ENCODE results near the gene GABARAP.

GABARAP gene

DNA sequence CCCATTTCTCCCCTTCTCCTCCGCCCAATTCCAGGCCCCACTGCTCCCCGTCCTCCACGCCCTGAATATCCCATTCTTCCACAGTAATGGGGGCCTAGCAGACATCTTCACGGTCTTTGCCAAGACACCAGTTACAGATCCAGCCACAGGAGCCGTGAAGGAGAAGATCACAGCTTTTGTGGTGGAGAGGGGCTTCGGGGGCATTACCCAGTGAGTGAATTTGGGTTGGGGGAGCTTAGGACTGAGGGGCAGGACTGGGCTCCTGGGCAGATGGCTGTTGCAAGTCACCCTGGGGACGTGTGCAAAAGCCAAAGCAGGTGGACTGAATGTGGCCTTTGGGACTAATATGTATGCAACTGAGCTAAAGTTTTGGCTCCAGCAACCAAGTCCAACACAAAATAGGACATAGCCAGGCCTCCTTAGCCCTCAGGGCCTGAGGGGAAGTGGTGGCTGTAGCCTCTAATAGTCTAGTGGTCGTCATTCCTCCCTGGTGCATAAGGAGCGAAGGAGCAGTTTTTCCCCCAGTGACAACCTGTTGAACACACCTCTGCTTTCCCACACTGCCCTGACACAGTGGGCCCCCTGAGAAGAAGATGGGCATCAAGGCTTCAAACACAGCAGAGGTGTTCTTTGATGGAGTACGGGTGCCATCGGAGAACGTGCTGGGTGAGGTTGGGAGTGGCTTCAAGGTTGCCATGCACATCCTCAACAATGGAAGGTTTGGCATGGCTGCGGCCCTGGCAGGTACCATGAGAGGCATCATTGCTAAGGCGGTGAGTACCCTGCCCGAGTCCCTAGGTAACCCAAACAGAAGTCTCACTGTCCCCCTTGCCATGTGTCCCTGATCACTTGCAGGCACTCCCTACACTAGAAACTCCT, 19.9 kb downstream of the GABARAP start:
- DNase-seq (ENCODE audit: low read depth in 2 of 2), result no peak

DNA sequence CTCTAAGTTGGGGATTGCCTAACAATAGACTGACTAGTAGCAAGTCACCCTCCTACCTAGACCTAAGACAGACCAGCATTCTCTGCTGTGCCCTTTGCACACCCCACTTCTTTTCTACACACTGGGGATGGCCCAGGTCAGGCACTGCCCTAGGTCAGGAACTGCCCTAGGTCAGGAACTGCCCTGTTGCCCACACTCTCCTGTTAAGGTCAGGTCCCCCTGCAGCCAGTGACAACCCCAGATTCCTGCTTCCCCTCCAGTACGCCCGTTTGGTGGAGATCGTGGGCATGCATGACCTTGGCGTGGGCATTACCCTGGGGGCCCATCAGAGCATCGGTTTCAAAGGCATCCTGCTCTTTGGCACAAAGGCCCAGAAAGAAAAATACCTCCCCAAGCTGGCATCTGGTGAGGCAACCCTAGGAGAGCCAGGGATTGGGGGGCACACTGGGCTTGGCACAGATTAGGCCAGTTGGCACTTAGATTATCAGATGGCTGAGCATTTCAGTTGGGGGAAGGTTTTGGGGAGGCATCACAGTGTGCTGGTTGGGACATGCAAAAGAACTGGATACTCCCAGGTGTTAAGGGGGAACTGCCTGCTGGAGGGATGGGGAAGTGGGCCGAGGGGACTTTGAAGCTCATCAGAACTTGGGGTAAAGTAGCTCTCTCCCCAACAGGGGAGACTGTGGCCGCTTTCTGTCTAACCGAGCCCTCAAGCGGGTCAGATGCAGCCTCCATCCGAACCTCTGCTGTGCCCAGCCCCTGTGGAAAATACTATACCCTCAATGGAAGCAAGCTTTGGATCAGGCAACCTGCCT, 20.8 kb downstream of the GABARAP start:
- DNase-seq (ENCODE audit: low read depth in 2 of 2), result no peak

DNA sequence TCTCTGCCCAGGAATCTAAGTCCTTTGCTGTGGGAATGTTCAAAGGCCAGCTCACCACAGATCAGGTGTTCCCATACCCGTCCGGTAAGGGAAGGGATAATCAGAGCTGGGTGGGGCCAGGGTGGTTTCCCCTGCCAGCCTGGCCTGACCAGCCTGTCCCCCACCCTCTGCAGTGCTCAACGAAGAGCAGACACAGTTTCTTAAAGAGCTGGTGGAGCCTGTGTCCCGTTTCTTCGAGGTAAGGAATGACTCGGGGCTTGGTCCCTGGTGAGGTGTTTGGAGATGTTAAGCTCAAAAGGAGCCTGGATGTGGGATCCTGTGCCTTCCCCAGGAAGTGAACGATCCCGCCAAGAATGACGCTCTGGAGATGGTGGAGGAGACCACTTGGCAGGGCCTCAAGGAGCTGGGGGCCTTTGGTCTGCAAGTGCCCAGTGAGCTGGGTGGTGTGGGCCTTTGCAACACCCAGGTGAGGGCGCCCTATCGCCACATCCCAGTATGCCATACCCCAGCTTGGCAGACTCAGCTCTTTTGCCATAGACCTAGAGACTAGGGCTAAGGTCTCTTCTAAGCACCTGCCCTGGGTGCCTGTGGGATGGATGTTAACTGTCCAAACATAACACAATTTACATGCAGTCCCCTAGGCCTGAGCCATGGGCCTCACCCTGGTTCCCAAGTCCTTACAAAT, 21.5 kb downstream of the GABARAP start:
- no peak for DNase-seq (ENCODE audit: low read depth in 2 of 2)

DNA sequence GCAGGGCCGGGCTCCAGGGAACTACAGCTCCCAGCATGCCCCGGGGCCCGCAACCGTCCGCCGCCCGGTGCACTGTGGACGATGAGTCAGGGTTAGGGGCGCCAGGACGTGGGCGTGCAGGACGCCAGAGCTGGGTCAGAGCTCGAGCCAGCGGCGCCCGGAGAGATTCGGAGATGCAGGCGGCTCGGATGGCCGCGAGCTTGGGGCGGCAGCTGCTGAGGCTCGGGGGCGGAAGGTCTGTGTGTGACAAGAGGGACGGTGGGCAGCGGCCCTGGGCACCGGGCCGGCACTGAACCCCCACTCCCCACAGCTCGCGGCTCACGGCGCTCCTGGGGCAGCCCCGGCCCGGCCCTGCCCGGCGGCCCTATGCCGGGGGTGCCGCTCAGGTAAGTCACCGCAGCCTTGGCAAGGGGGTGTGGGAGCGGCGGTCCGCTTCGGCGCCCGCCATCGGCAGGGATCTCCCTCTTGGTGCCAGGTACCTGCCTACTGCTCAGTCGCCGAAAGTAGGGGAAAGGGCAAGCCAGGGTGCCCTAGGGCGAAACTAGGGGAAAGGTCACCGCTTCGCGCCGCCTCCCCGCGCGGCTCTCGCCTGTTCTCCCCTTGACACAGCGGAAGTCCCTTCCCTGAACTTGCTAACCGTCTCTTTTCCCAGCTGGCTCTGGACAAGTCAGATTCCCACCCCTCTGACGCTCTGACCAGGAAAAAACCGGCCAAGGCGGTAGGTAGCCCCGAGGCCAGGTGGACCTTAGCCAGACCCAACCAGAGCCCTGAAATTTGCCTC, 22.2 kb downstream of the GABARAP start, which contains the start of the genes ACADVL and DLG4:
Gene ACADVL, plus strand, starts transcription at position 127 of the 781 bp plus-strand sequence. Its CDS starts 47 bp downstream, at position 174.
Gene DLG4, minus strand, starts transcription at position 25 of the 781 bp plus-strand sequence.
- peak; percentile 69 to 79 for DNase-seq (ENCODE audit: low read depth in 2 of 2)

DNA sequence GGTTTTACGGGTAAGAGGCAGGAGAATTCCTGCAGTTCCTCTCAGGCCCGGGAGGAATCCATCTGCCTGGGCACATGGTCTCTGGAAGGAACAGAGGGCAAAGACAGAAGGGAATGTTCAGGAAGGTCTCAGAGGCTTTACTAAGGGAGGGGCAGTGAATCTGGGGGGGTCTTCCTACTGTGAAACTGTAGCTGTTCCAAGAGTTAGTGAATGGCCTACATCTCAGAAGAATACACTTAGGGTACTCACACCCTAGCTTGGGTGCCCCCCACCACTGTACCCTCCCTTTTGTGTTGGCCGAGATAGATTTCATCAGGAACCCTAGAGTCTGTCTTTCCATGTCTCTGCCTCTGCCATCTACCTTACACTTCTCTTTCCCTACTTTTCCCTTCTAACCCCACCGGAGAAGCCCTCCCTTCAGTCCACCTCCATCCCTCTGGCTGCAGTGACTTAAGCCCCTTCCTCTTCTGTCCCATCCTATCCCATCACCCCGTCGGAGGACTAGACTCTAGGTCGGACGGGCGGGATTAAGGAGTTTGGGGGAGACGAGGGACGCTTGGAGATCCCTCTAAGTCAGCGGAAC, 22.9 kb downstream of the GABARAP start:
- no peak for DNase-seq (ENCODE audit: low read depth in 2 of 2)

DNA sequence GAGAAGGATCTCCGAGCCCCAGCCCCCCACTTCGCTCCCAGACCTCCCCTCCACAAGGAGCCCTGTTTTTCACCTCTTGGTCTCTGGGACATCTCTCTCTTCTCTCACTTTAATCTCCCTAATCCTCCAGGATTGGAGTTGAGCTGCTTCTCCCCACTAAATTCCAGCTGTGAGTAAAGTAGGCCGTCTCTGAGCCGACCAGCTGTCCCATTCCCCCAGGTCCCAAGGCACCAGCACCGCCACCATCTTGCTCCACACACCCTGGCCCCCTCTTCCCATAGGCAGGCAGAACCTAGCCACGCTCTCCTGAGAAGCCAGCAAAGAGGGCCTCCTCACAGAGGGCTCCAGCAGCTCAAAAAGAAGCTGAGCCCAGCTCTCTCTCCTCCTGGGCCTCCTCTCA, 23.5 kb downstream of the GABARAP start:
- no peak for DNase-seq (ENCODE audit: low read depth in 2 of 2)

DNA sequence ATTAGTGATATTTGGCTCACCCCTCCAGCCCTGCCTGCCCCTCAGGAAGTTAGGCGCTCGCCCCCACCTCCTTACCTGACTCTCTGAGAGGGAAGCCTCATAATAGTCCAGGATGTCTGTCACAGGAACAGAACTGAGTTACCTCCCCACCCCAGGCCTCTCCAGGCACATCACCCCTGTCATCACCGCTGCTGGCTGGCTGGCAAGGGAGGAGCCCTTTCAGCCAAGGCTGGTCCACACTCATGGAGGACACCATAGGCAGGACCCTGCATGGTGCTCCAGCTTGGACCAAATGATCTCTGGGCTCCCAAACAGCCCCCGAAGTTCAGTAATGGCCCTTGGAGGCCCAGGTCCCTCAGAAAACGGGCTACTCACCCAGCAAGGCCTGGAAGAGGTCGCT, 24.1 kb downstream of the GABARAP start:
- DNase-seq (ENCODE audit: low read depth in 2 of 2), result no peak

DNA sequence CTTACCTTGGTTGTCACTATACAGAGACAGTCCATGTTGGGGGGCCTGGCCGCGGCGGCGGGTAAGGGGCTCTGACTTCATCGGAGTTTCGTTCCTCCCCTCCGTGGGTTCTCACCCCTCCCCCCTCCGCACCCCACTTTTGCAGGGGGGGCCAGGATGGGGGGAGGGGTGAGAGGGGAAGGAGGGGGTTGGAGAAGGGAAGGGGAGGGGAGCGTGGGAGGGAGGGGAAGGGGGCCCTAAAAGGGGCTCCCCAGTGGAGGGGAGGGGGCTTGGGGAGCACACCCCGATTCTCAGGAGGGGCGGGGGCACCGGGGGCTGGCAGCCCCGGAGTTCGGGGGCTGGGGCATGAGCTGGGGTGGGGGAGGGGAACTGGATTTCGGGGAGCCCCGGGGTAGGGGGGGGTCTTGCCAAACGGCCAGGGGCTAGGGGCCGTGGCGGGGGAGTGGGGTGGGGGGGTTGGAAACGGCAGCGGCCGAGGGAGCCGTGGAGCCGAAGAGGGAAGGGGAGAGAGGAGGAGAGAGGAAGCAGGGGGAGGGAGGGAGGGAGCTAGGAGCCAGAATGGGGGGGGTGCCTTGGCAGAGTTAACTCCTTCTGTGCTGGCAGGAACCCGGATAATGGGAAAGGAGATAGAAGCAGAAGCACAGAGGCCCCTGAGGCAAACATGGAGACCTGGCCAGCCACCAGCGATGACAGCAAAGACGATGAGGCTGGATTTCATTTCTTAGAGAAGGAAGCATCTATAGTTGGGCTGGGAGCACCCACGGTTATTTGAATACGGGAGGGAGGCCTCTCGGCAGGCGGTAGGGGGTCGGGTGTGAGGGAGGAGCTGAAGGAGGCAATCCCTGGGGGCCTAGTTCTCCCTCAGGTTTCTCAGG, 24.9 kb downstream of the GABARAP start:
- no peak for DNase-seq (ENCODE audit: low read depth in 2 of 2)

DNA sequence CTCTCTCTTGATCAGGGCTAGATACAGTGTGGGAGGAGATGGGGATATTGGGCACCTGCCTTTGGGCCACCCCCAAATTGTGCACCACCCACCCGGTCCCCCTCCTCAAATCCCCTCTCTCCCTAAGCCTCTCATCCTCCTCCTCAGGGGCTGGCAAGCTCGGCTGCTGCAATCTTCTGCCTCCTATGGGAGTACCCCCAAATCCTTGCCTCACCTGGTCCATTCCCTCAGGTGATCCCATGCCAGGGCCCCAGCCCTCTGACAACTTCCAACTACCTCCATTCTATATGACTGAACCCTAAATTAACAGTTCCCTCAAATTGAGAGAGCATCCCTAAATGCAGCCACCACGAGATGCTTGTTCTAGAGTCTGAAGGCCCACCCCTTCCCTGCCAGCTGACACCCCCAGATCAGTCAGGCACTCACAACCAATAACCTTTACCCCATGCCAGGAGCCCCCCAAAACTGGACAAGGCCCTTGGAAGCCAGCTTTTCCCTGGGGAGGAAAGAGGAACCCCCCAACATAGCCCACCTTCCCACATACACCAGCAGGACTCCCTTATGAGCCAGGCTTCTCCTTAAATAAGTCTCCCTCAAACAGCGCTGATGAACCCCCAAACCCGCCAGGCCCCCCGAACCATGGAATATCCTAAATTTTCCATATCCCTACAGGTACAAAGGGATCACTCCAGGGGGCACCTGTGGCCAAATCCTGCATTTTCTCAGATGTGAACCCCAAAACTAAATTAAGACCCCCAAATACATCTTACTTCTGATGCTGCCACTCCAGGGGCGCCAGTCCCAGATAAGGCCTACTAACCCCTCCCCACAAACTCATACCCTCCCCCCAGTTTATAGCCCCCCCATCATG, 25.8 kb downstream of the GABARAP start:
- DNase-seq (ENCODE audit: low read depth in 2 of 2), result no peak

DNA sequence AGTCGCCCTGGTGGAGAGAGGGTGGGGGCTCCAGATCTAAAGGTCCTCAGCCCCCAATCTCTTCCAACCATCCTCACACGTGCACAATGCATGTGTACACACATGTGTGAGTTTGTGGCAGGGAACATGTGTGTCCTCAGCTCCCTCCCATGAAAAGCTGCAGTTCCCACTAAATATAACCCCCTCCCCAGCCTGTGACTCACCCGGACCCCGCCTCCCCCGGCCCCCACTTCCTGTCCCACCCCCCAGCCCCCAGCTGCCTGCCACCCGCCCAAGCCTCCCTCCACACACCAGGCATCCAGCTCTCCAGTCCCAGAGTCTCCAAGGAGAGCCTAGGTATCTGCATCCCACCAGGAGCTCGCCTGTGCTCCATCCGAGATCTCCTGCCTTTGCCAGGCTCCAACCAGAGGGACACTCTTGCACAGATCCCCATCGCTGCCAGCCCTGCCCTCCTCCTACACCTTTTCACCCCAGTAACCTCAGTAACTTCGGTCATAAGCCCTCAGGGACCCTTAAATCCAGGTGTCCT, 26.5 kb downstream of the GABARAP start:
- no peak for DNase-seq (ENCODE audit: low read depth in 2 of 2)

DNA sequence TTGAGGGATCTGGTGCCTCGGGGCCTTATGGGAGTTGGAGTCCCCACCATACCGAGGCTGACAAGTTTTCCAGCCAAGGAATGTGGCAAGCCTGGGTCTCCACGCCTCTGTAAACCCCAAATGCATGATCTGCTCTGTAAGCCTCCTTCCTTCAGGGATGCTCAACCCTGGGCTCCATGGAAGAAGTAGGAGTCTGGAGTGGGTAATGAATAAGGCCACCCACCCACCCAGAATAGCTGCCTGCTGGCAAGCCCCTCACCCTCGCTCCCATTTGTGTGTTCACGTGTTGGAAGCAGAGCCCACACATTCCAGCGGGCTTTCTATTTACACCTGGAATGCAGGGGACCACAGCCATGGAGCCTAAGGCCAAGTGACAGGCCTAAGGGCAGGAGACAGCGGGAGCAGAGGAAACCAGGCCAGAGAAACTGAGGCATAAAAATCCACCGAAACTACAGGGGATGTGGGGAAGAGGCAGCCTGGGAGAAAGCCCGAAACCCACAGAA, 27.1 kb downstream of the GABARAP start:
- DNase-seq (ENCODE audit: low read depth in 2 of 2), result no peak

DNA sequence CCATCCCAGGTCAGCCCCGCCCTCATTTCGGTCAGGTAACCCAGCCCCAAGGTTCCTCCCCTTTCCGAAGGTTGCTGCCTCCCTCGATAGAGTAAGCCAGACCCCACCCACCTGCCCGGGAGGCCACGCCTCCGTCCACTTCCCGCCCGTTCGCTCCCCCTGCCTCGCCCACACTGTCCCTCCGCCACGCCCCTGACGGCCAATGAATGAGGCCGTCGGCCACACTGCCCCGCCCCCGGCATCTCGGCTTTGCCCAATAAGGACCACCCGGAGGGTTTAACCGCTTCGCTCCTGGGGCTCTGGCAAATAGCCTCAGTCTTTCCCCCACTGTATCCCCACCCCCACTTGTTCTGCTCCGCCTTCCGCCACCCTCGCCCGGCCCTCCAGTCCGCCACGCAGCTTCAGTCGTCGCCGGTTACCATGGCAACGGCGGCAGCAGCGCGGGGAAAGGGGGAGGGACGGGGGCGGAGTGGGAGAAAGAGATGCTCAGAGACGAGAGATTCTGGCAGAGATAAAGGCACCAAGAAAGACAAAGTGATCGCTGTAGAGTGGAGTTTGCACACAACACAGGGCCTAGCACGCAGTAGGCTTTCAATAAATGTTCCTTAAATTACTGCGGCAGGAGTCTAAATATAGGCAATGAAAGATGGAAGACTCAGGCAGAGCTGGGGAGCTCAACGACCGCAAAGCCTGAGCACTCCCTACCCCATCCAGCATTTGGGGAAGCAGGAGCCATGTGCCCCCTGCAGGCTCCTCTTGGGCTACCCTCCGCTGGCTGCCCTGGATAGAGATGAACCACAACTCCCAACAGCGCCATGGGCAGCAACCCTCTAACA, 27.7 kb downstream of the GABARAP start:
- DNase-seq (ENCODE audit: low read depth in 2 of 2), result peak; percentile 99 to 100

DNA sequence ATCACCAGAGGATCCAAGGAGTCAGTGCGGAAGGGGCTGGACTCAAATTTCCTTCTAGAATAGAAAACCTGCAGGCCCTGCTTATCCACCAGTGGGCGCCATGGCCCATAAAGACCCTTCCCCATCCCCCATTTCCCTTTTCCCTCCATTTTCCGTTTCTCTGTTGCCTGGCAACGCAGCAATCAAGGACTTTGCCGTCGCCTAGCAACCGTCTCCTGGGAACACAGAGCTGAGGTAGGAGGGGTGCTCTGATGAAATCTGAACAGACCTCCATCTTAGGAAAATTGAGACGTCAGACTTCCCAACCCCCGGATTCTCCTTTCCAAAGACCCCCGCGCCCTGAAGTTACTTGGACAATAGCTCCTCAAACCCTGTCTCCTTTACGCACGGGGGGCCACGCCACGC, 28.4 kb downstream of the GABARAP start:
- no peak for DNase-seq (ENCODE audit: low read depth in 2 of 2)

DNA sequence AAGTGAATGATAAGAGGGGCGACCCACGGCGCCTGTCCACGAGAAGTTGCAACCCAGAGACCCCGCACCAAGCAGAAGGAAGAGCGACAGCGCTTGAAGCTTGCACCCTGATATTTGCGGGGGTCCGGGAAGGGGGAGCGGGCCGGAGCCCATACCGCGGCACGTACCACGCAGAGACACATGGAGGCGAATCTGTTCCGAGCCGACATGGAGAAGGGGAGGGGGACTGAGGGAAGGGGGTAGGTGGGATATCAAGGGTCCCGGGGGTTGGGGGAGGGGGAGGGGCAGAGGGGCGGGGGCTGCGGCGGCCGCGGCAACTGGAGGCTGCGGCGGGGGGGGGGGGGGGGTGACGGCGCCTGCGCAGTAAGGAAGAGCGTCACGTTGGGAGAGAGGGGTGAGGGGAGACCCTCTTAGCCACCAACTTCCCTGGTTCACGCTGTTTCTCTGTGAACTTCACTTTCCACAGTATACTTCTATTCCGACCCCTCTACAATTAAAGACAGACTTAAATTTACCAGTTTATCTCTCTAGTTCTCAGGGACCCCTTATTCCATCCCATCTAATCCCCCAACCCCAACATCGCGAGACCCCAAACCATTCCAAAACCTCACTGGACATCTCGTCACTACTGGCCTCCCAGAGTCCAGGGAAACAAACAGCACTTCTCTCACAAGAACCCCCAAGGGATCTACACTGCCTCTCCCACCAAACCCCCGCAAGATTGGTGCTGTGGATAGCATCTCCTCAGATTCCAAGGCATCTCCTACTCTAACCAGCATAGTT, 30.6 kb downstream of the GABARAP start:
- no peak for DNase-seq (ENCODE audit: low read depth in 2 of 2)

DNA sequence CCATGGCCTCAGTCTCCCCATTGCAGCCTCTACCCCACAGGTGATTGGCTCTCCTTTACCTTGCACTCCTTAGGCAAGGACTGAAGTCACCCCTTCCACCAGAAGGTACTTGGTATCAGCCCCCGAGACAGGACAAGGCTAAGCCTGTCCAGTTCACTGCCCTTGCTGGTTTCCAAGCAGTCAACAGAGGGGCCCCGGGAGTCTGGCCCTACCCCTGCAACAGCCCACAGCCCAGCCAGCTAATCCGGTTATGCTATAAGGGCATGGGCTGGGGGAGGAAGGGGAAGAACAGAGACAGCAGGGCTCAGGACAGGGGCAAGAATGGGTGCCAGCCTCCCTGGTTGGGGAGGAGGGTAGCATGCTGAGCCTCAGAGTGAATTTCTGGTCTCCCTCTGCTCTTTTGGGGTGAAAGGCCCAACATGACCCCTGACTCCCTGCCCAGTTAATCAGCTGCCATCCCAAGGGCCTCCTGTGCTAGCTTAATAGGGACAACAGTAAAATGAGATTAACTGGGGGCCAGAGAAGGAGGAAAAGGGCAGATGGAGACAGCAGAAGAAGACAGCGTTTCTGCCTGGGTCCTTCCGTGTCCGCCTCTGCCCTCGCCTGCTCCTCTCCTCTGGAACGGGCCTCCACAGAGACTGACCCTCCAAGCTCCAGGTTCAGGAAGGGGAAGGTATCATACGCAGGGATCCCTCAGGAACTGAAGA, 33.3 kb downstream of the GABARAP start:
- DNase-seq (ENCODE audit: low read depth in 2 of 2), result no peak

DNA sequence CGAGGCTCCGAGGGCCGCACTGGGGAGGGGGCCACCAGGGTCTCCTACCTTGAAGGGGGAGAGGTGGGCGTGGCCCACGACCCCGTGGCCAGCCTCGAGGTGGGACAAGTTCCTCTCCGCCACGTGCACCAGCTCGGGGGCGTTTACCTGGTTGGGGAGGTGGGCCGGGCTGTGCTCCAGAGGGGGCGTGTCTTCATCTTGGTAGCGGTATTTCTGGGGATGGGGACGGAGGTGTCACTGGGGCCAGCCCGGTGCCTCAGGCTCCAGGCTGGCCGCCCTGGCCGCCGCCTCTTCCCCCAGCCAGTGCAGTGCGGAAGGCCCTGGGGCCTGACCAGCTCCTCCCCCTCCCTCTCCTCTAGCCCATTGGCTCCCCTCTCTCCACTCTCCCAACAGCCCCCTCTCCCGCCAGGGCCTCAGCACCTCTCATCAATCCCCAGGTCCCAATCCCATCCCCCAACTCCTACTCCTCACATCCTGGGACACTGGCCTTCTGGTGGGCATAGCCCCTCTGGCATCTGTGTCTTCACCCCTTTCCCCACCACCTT, 34.1 kb downstream of the GABARAP start:
- no peak for DNase-seq (ENCODE audit: low read depth in 2 of 2)
